GM23338 (cell line): ENCODE measurements around the gene PBOV1. TPM values are rescaled to one million over a fixed set of nuclear protein-coding genes. Genes with fewer than 3 reads are reported as not detected.

ENCODE experiments used
- ATAC-seq: fragments of 200-7000 bp; cut with Tn5 transposase; 3 replicates; pipeline ENCODE4 v1.9.1; 2020
- DNase-seq: peaks from one replicate; pipeline ENCODE4 v3.0.0-alpha.2; 2015; ENCODE audit warnings: low spot score
- H2AFZ ChIP-seq: fragments of 200-600 bp; sonication (generic); 2 replicates; pipeline ENCODE4 v1.8.0; 2016; ENCODE audit warnings: antibody characterized with exemption, mild to moderate bottlenecking, moderate library complexity
- H3F3A ChIP-seq: fragments of 200-600 bp; sonication (generic); replicated peaks from 2 replicates; pipeline ENCODE4 v1.8.0; 2017; ENCODE audit warnings: antibody characterized with exemption, mixed run types, low read depth
- H3K27ac ChIP-seq: fragments of 200-600 bp; sonication (generic); 2 replicates; pipeline ENCODE4 v1.6.1; 2016; ENCODE audit warnings: low read depth
- H3K27me3 ChIP-seq: fragments of 200-600 bp; sonication (generic); 2 replicates; pipeline ENCODE4 v1.8.0; 2016; ENCODE audit warnings: mild to moderate bottlenecking, mixed run types, moderate library complexity; ENCODE audit not compliant: insufficient read depth
- H3K36me3 ChIP-seq: fragments of 200-600 bp; sonication (generic); 2 replicates; pipeline ENCODE4 v1.8.0; 2016; ENCODE audit warnings: mild to moderate bottlenecking; ENCODE audit not compliant: insufficient read depth
- H3K4me1 ChIP-seq: fragments of 200-600 bp; sonication (generic); 2 replicates; pipeline ENCODE4 v1.8.0; 2016; ENCODE audit warnings: mild to moderate bottlenecking, moderate library complexity; ENCODE audit not compliant: insufficient read depth
- H3K4me2 ChIP-seq: fragments of 200-600 bp; sonication (generic); 2 replicates; pipeline ENCODE4 v1.7.1; 2017; ENCODE audit warnings: mixed run types
- H3K4me3 ChIP-seq: fragments of 200-600 bp; sonication (generic); 2 replicates; pipeline ENCODE4 v1.6.1; 2016; ENCODE audit warnings: mixed run types
- H3K79me2 ChIP-seq: fragments of 200-600 bp; sonication (generic); replicated peaks from 2 replicates; pipeline ENCODE4 v1.8.0; 2017; ENCODE audit warnings: mild to moderate bottlenecking; ENCODE audit not compliant: insufficient read depth
- H3K9me2 ChIP-seq: fragments of 200-600 bp; sonication (generic); 2 replicates; pipeline ENCODE4 v1.8.0; 2017; ENCODE audit not compliant: insufficient read depth
- H4K20me1 ChIP-seq: fragments of 200-600 bp; sonication (generic); replicated peaks from 2 replicates; pipeline ENCODE4 v1.8.0; 2017; ENCODE audit warnings: mild to moderate bottlenecking; ENCODE audit not compliant: insufficient read depth
- H3K27ac Mint-ChIP-seq: 2 replicates; pipeline ENCODE4 v1.8.0; 2020; ENCODE audit warnings: inconsistent platforms, mild to moderate bottlenecking, moderate library complexity, mixed read lengths
- H3K27me3 Mint-ChIP-seq: 3 replicates; pipeline ENCODE4 v1.8.0; 2022; ENCODE audit warnings: low read depth, mild to moderate bottlenecking, moderate library complexity, mixed read lengths, inconsistent platforms; ENCODE audit not compliant: insufficient read depth, poor library complexity
- H3K36me3 Mint-ChIP-seq: 3 replicates; pipeline ENCODE4 v1.8.0; 2021; ENCODE audit warnings: low read depth, mild to moderate bottlenecking, inconsistent platforms, moderate library complexity, mixed read lengths
- H3K4me1 Mint-ChIP-seq: 3 replicates; pipeline ENCODE4 v1.8.0; 2020; ENCODE audit warnings: mild to moderate bottlenecking, inconsistent platforms, mixed read lengths
- H3K4me3 Mint-ChIP-seq: 3 replicates; pipeline ENCODE4 v1.8.0; 2021; ENCODE audit warnings: moderate library complexity, mild to moderate bottlenecking, inconsistent platforms, mixed read lengths
- H3K9me3 Mint-ChIP-seq: 3 replicates; pipeline ENCODE4 v1.8.0; 2020; ENCODE audit warnings: moderate library complexity, mild to moderate bottlenecking, inconsistent platforms, mixed read lengths
- CREB1 ChIP-seq: fragments of 250-450 bp; sonication (Bioruptor Pico); IDR thresholded peaks from 2 replicates; pipeline ENCODE4 v1.5.0; 2020; ENCODE audit warnings: low read depth, mild to moderate bottlenecking, moderate library complexity
- CTCF ChIP-seq, 2 experiments: fragments of 200-600 bp in 1 of 2; sonication (generic) in 1 of 2; conservative IDR thresholded peaks; 2 replicates each; pipeline versions ENCODE4 v1.5.1 to v1.6.1; 2016 to 2017; ENCODE audit warnings: antibody characterized with exemption in 2 of 2, low read depth in 2 of 2, mild to moderate bottlenecking in 2 of 2, moderate library complexity in 1 of 2
- ETS1 ChIP-seq: IDR thresholded peaks from 2 replicates; pipeline ENCODE4 v1.6.1; 2016; ENCODE audit warnings: antibody characterized with exemption
- EZH2 ChIP-seq: fragments of 200-600 bp; sonication (generic); IDR thresholded peaks from one replicate; pipeline ENCODE4 v1.8.0; 2017; ENCODE audit warnings: antibody characterized with exemption, mild to moderate bottlenecking, low read depth; ENCODE audit not compliant: unreplicated experiment
- EZH2phosphoT487 ChIP-seq: fragments of 200-600 bp; sonication (generic); IDR thresholded peaks from one replicate; pipeline ENCODE4 v1.8.1; 2018; ENCODE audit warnings: antibody characterized with exemption; ENCODE audit not compliant: unreplicated experiment
- JUNB ChIP-seq: IDR thresholded peaks from one replicate; pipeline ENCODE4 v1.6.1; 2016; ENCODE audit warnings: antibody characterized with exemption; ENCODE audit not compliant: unreplicated experiment
- NANOG ChIP-seq: IDR thresholded peaks from 2 replicates; pipeline ENCODE4 v1.6.1; 2016; ENCODE audit warnings: antibody characterized with exemption, borderline replicate concordance
- POLR2AphosphoS5 ChIP-seq: IDR thresholded peaks from 2 replicates; pipeline ENCODE4 v1.6.1; 2016; ENCODE audit warnings: antibody characterized with exemption, low read depth
- REST ChIP-seq: IDR thresholded peaks from one replicate; pipeline ENCODE4 v1.6.1; 2018; ENCODE audit warnings: antibody characterized with exemption; ENCODE audit not compliant: unreplicated experiment
- STAT1 ChIP-seq: IDR thresholded peaks from one replicate; pipeline ENCODE4 v1.6.1; 2016; ENCODE audit warnings: antibody characterized with exemption; ENCODE audit not compliant: unreplicated experiment
- ZNF114 ChIP-seq: fragments of 250-450 bp; sonication (Bioruptor Pico); IDR thresholded peaks from 2 replicates; pipeline ENCODE4 v1.5.0; 2020; ENCODE audit warnings: mild to moderate bottlenecking, moderate library complexity
- ZNF331 ChIP-seq: fragments of 250-450 bp; sonication (Bioruptor Pico); IDR thresholded peaks from 2 replicates; pipeline ENCODE4 v1.5.0; 2020; ENCODE audit warnings: low read depth, mild to moderate bottlenecking, moderate library complexity
- ZNF462 ChIP-seq: fragments of 250-450 bp; sonication (Bioruptor Pico); IDR thresholded peaks from 2 replicates; pipeline ENCODE4 v1.5.0; 2020; ENCODE audit warnings: mild to moderate bottlenecking, moderate library complexity
- polyA plus RNA-seq: library from polyadenylated mRNA; unstranded; fragments of >200 nt; fragmentation: Nextera tagmentation; extraction: Ambion mirVana; gene quantifications from 2 replicates; pipeline ENCODE4 v1.2.1, GENCODE V29; 2016
- total RNA-seq: library from RNA; depleted of rRNA; stranded (reverse); fragments of >200 nt; shearing (Covaris generic); gene quantifications from 2 replicates; pipeline ENCODE4 v1.2.3, GENCODE V29; 2014

Gene PBOV1
- total and polyA plus RNA-seq, 2 experiments from 2014 or later: not detected

GRCh38 chr6:138235693-138236092 is 17.4 kb upstream of the PBOV1 start:
- no peaks in the 10 kb centered on the region for H3K36me3 Mint-ChIP-seq
- Histone ChIP-seq H4K20me1 (no peaks in the 10 kb centered on the region), H3K27ac (no peak overlapping the region), H3K27me3 (no peaks in the 10 kb centered on the region), H3K79me2 (no peaks in the 10 kb centered on the region), H3K4me2 (no peak overlapping the region), H3K4me3 (no peak overlapping the region), H3K4me1 (no peaks in the 10 kb centered on the region; the same call in 1 of the 2 replicates), H3F3A (no peaks in the 10 kb centered on the region), H3K36me3 (no peaks in the 10 kb centered on the region), H2AFZ (no peak overlapping the region), H3K9me2 (no peaks in the 10 kb centered on the region)
- H3K4me1 Mint-ChIP-seq: peaks cover 17% of the 10 kb centered on the region; the same call in 2 of the 3 replicates
- no peak overlapping the region for H3K27ac Mint-ChIP-seq
- H3K27me3 Mint-ChIP-seq: no peaks in the 10 kb centered on the region
- ATAC-seq (no peak), DNase-seq (no peak)
- no peaks in the 10 kb centered on the region for H3K9me3 Mint-ChIP-seq
- H3K4me3 Mint-ChIP-seq: no peak overlapping the region
- TF ChIP-seq REST (no peak), NANOG (no peak), POLR2AphosphoS5 (no peak), ETS1 (no peak), ZNF331 (CRISPR knock-in tag) (no peak), EZH2 (no peak), ZNF462 (CRISPR knock-in tag) (no peak), JUNB (no peak), EZH2phosphoT487 (no peak), STAT1 (no peak), ZNF114 (CRISPR knock-in tag) (no peak), CREB1 (CRISPR knock-in tag) (no peak), CTCF (conservative IDR thresholded peaks at IDR 0.05; ENCODE audit: low read depth in 2 of 2) (no peak)
